T-cell (primary cell): ENCODE measurements around the gene FUT2. TPM values are rescaled to one million over a fixed set of nuclear protein-coding genes. Genes with fewer than 3 reads are reported as not detected.
A peak's percentile ranks its signal among the peaks of the same experiment; 100 is the strongest.

Experiments used
- ATAC-seq, 4 experiments: fragments of 200-7000 bp in 3 of 4; fragments of 150-1000 bp in 1 of 4; cut with Tn5 transposase; replicated peaks in 1 of 4; 1 replicate in 3 of 4; 2 replicates in 1 of 4; pipeline ENCODE4 v1.10.0; 2021; ENCODE audit warnings: moderate library complexity in 3 of 4, mild to moderate bottlenecking in 2 of 4, moderate number of reproducible peaks in 1 of 4
- CTCF ChIA-PET, 2 donors: fragments of 300-600 bp; sonication (Branson Sonifier 250); formaldehyde crosslinking; loops; one replicate each; lab custom pipeline; 2022; ENCODE audit warnings: antibody characterized with exemption in 2 of 2; lab: Charles Lee
- POLR2A ChIA-PET, 2 donors: fragments of 300-600 bp; sonication (Branson Sonifier 250); formaldehyde crosslinking; loops; one replicate each; lab custom pipeline; 2022; ENCODE audit warnings: antibody characterized with exemption in 2 of 2; lab: Charles Lee
- DNase-seq, 35 experiments: peaks; one replicate each; pipeline versions ENCODE4 v3.0.0 to v3.0.0-alpha.2; 2013 to 2023
- H3K27ac ChIP-seq: one replicate; pipeline ENCODE4 v1.5.1; 2013; ENCODE audit warnings: low read length
- H3K27me3 ChIP-seq, 2 experiments: replicated peaks in 1 of 2; 1 replicate in 1 of 2; 2 replicates in 1 of 2; pipeline versions ENCODE4 v1.6.1 to v1.7.0; 2013; ENCODE audit warnings: low read length in 1 of 2, mixed read lengths in 1 of 2; ENCODE audit not compliant: control insufficient read depth in 2 of 2, insufficient read depth in 2 of 2; ENCODE audit errors: extremely low read depth in 1 of 2
- H3K36me3 ChIP-seq, 2 donors: 1 replicate in 1 of 2; 2 replicates in 1 of 2; pipeline versions ENCODE4 v1.6.1 to v1.7.0; 2013; ENCODE audit warnings: low read length in 1 of 2; ENCODE audit not compliant: control insufficient read depth in 2 of 2, insufficient read depth in 1 of 2; ENCODE audit errors: extremely low read depth in 1 of 2
- H3K4me1 ChIP-seq, 2 experiments: 1 replicate in 1 of 2; 2 replicates in 1 of 2; pipeline versions ENCODE4 v1.6.1 to v1.7.0; 2013; ENCODE audit warnings: low read length in 2 of 2, mixed read lengths in 1 of 2; ENCODE audit not compliant: insufficient read depth in 2 of 2, control insufficient read depth in 1 of 2; ENCODE audit errors: extremely low read depth in 1 of 2
- H3K4me3 ChIP-seq, 2 donors: 1 replicate in 1 of 2; 2 replicates in 1 of 2; pipeline versions ENCODE4 v1.5.1 to v1.7.0; 2013; ENCODE audit warnings: mild to moderate bottlenecking in 2 of 2, low read length in 1 of 2, moderate library complexity in 1 of 2; ENCODE audit not compliant: control insufficient read depth in 1 of 2; ENCODE audit errors: extremely low read depth in 1 of 2
- H3K9me3 ChIP-seq: 2 replicates; pipeline ENCODE4 v1.7.0; 2013
- H3K27ac Mint-ChIP-seq, 2 donors: one replicate each; pipeline ENCODE4 v1.8.0; 2020 to 2021; ENCODE audit warnings: mild to moderate bottlenecking in 2 of 2, mixed read lengths in 2 of 2
- H3K27me3 Mint-ChIP-seq, 2 donors: one replicate each; pipeline ENCODE4 v1.8.0; 2021 to 2022; ENCODE audit warnings: mixed read lengths in 2 of 2
- H3K36me3 Mint-ChIP-seq: one replicate; pipeline ENCODE4 v1.8.0; 2021; ENCODE audit warnings: mixed read lengths
- H3K4me1 Mint-ChIP-seq, 3 donors: one replicate each; pipeline ENCODE4 v1.8.0; 2020 to 2022; ENCODE audit warnings: mixed read lengths in 3 of 3, mild to moderate bottlenecking in 1 of 3
- H3K4me3 Mint-ChIP-seq, 3 donors: one replicate each; pipeline ENCODE4 v1.8.0; 2020 to 2022; ENCODE audit warnings: mild to moderate bottlenecking in 3 of 3, mixed read lengths in 3 of 3, moderate library complexity in 3 of 3
- H3K9me3 Mint-ChIP-seq, 3 donors: one replicate each; pipeline ENCODE4 v1.8.0; 2020 to 2022; ENCODE audit warnings: mixed read lengths in 3 of 3
- WGBS: methylation state at CpG from one replicate; pipeline ENCODE4 v1.1.5; 2013; ENCODE audit warnings: missing lambda C conversion rate; ENCODE audit not compliant: insufficient coverage; 5-methylcytosine and 5-hydroxymethylcytosine counted together
- total RNA-seq, 35 experiments: library from RNA in 6 of 35; stranded (reverse) in 6 of 35; fragments of 120-200 nt in 1 of 35; gene quantifications; one replicate each; pipeline versions ENCODE4 v1.2.1 to v1.2.4 and lab custom pipeline; 2013 to 2026

The FUT2 gene
- total RNA-seq, result under 1 TPM in 1 of 5 donors, not detected in 4; 0.16 TPM
- total RNA-seq (2013), result not detected
- 0 to 0.05 (median 0) reads per million in 29 experiments for total RNA-seq (lab: John Stamatoyannopoulos, UW)

GRCh38 chr19:48695743-48696352 is at the start of gene FUT2:
FUT2 (plus strand) TSS chr19:48695971; CDS start chr19:48702957, 6,986 bp downstream.
- Mint-ChIP-seq H3K9me3 (no peaks in the 10 kb centered on the region), H3K4me3 (peak within 1 kb of the TSS; percentile 53 to 68 (median 60)), H3K36me3 (peaks cover 9% of the 10 kb centered on the region), H3K27ac (peak within 1 kb of the TSS in 1 of 2 donors; percentile 65), H3K27me3 (peaks cover 3 to 17% of the 10 kb centered on the region in 2 donors), H3K4me1 (peaks cover 12 to 13% (median 13%) of the 10 kb centered on the region in 3 donors)
- CTCF ChIA-PET, result interaction anchor here in 1 of 2 donors (0.6 kb wide), 1 partner anchor 322 kb away, joined by 3 read pairs; no protein-coding TSS in a partner anchor
- WGBS, result 44% methylated on average over 5 of the region's 16 CpGs
- ATAC-seq (no peak), DNase-seq (no peak)
- no peaks in the 10 kb centered on the region for H3K36me3 ChIP-seq
- H3K9me3 ChIP-seq, result no peaks in the 10 kb centered on the region
- peaks cover 0 to 11% of the 10 kb centered on the region in 2 experiments for H3K4me1 ChIP-seq
- H3K4me3 ChIP-seq, result peak within 1 kb of the TSS in 1 of 2 donors; percentile 44
- H3K27me3 ChIP-seq, result peaks cover 0 to 32% of the 10 kb centered on the region in 2 experiments
- H3K27ac ChIP-seq, result no peak within 1 kb of the TSS
- POLR2A ChIA-PET, result interaction anchor here in 1 of 2 donors (0.6 kb wide), 1 partner anchor 144 kb away, joined by 4 read pairs; the partner anchor contains the start of gene SULT2B1

DNA sequence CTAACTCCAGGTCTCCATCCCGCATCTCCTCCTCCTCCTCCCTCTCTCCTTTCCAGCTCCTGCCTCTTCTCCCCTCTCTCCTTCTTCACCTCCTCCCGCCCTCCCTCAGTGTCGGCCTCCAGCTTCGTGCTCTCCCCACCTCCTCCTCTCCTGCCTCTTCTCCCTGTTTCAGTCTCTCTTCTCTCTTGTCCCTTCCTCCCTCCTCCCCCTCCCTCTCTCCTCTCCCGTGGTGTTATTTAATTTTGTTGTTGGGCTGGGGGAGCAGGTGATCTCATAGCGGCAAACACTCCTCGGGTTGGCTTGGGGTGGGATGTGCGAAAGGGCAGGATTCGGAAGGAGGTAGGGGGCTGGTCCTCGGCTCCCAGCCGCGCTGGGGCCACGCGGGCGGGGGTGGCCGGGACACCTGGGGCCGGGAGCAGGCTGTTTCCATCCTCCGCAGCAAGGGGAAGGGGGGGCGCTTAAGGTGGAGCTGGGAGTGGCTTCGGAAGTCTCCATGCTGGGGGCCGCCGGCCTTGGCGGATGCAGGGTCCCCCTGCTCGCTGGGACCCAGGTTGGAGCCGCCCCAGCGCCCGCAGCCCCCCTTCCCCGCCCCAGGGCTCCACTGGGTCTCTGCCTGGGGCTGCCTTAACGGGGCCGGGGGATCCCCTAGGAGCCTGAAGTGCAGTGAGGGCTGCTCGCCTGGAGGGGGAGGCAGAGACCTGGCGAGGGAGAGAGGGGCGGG is 49.6 kb upstream of the FUT2 start, which contains the start of gene CA11:
CA11 (minus strand) TSS at position 187 of the 721 bp plus-strand sequence. CDS start 555 bp downstream, outside the sequence.
- H3K4me3 ChIP-seq, result peak within 1 kb of the TSS; percentile 59 to 71
- peak; percentile 81 to 91 (median 85) for ATAC-seq
- Mint-ChIP-seq H3K36me3 (no peaks in the 10 kb centered on the region), H3K27me3 (no peaks in the 10 kb centered on the region), H3K9me3 (no peaks in the 10 kb centered on the region), H3K27ac (peak within 1 kb of the TSS; percentile 91 to 92), H3K4me3 (peak within 1 kb of the TSS; percentile 80 to 99 (median 90)), H3K4me1 (peaks cover 41 to 52% (median 49%) of the 10 kb centered on the region in 3 donors)
- under 1% methylated on average over 24 of the region's 33 CpGs for WGBS
- ChIA-PET POLR2A (interaction anchor here in 1 of 2 donors (0.5 kb wide), 1 partner anchor 197 kb away, joined by 5 read pairs; no protein-coding TSS in a partner anchor), CTCF (interaction anchor here in 1 of 2 donors (0.6 to 1.9 kb wide), 4 partner anchors 29 to 312 kb away, joined by 3 to 8 read pairs (median 5); no protein-coding TSS in a partner anchor)
- H3K4me1 ChIP-seq, result peaks cover 5 to 58% of the 10 kb centered on the region in 2 experiments
- peak; percentile 87 to 95 (median 92) for DNase-seq
- no peaks in the 10 kb centered on the region for H3K36me3 ChIP-seq
- peak within 1 kb of the TSS; percentile 77 for H3K27ac ChIP-seq
- H3K9me3 ChIP-seq, result no peaks in the 10 kb centered on the region
- no peaks in the 10 kb centered on the region for H3K27me3 ChIP-seq

DNA sequence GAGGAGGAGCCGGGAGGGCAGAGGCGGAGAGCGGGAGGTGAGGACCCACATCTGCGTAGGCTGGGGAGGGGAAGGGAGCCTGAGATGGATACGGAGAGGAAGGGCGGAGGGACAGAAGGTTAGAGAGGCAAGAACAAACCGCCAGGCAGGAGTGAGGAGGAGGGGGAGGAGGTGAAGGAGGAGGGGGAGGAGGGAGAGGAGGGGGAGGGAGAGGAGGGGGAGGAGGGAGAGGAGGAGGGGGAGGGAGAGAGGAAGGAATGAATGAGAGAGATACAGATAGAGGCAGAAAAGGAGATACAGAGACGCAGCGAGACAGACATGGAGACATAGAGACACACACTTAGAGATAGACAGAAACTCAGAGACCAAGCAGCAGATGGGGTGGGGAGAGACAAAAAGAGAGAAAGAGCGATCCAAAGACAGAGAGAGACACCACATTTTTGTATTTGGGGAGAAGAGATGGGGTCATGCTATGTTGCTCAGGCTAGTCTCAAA is 49.0 kb upstream of the FUT2 start:
- H3K4me3 Mint-ChIP-seq, result peak overlapping the region; percentile 23 to 99 (median 43)
- ChIA-PET POLR2A (no interaction called here), CTCF (interaction anchor here in 1 of 2 donors (1.5 to 1.9 kb wide), 2 partner anchors 28 to 92 kb away, joined by 7 to 8 read pairs; no protein-coding TSS in a partner anchor)
- H3K27me3 ChIP-seq, result no peaks in the 10 kb centered on the region
- DNase-seq, result no peak
- H3K27me3 Mint-ChIP-seq, result no peaks in the 10 kb centered on the region
- peak overlapping the region; percentile 77 for H3K27ac ChIP-seq
- H3K27ac Mint-ChIP-seq, result peak overlapping the region; percentile 56 to 79
- H3K36me3 Mint-ChIP-seq, result no peaks in the 10 kb centered on the region
- peaks cover 5 to 58% of the 10 kb centered on the region in 2 experiments for H3K4me1 ChIP-seq
- ATAC-seq, result no peak
- H3K4me1 Mint-ChIP-seq, result peaks cover 43 to 52% (median 49%) of the 10 kb centered on the region in 3 donors
- H3K4me3 ChIP-seq, result peak overlapping the region in 1 of 2 donors; percentile 59
- no CpG with 5 or more reads among the region's 10 CpGs for WGBS
- H3K9me3 Mint-ChIP-seq, result no peaks in the 10 kb centered on the region
- no peaks in the 10 kb centered on the region for H3K36me3 ChIP-seq
- H3K9me3 ChIP-seq, result no peaks in the 10 kb centered on the region

DNA sequence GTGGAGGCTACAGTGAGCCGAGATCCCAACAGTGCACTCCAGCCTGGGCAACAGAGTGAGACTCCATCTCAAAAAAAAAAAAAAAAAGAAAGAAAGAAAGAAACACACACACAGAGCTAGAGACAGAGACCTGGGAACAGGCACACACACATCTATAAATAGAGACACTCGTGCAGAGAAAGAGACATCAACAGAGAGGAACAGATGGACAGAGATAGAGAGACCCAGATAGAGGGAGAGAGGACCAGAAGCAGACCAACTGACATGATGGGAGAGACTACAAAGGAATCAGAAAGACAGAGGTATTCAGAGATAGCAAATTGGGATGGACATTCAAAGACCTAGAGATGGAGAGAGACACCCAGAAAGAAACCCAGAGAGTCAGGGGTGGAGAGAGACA is 47.6 kb upstream of the FUT2 start:
- no peaks in the 10 kb centered on the region for H3K9me3 Mint-ChIP-seq
- ChIA-PET POLR2A (interaction anchor here in 1 of 2 donors (0.6 kb wide), 1 partner anchor 91 kb away, joined by 6 read pairs; no protein-coding TSS in a partner anchor), CTCF (interaction anchor here (0.6 kb wide), 2 partner anchors 52 to 207 kb away, joined by 4 read pairs; no protein-coding TSS in a partner anchor)
- no peaks in the 10 kb centered on the region for H3K27me3 ChIP-seq
- H3K27me3 Mint-ChIP-seq, result no peaks in the 10 kb centered on the region
- no peaks in the 10 kb centered on the region for H3K9me3 ChIP-seq
- H3K4me3 Mint-ChIP-seq, result peak overlapping the region in 1 of 3 donors; percentile 99
- no peak overlapping the region for H3K27ac ChIP-seq
- H3K4me3 ChIP-seq, result no peak overlapping the region
- no peaks in the 10 kb centered on the region for H3K36me3 ChIP-seq
- H3K4me1 Mint-ChIP-seq, result peaks cover 47 to 59% (median 53%) of the 10 kb centered on the region in 3 donors
- no peak for ATAC-seq
- whole genome bisulfite sequencing, result no CpG with 5 or more reads among the region's 2 CpGs
- H3K27ac Mint-ChIP-seq, result peak overlapping the region; percentile 81 to 89
- DNase-seq, result no peak
- H3K4me1 ChIP-seq, result peaks cover 5 to 58% of the 10 kb centered on the region in 2 experiments
- no peaks in the 10 kb centered on the region for H3K36me3 Mint-ChIP-seq

DNA sequence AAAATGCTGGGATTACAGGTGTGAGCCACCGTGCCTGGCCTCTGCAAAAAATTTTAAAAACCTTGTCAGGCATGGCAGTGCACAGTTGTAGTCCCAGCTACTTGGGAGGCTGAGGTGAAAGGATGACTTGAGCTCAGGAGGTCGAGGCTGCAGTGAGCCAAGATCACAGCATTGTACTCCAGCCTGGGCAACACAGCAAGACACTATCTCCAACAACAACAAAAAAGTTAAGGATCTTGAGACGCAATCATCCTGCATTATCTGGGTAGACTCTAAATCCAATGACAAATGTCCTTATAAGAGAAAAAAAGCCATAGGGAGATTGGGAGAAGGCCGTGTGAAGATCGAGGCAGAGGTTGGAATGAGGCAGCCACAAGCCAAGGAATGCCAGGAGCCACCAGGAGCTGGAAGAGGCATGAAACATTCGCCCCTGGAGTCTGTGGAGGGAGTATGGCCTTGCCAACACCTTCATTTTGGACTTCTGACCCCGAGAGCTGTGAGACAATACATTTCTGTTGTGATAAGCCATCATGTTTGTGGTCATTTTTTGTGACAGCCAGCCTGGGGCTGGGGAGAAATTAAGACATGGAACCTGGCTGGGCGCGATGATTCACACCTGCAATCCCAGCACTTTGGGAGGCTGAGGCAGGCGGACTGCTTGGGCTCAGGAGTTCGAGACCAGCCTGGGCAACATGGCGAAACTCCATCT is 44.6 kb upstream of the FUT2 start:
- Histone ChIP-seq H3K4me3 (no peak overlapping the region), H3K4me1 (peaks cover 5 to 37% of the 10 kb centered on the region in 2 experiments), H3K27me3 (no peaks in the 10 kb centered on the region), H3K36me3 (no peaks in the 10 kb centered on the region), H3K27ac (no peak overlapping the region), H3K9me3 (no peaks in the 10 kb centered on the region)
- peaks cover 34 to 45% (median 35%) of the 10 kb centered on the region in 3 donors for H3K4me1 Mint-ChIP-seq
- no peak for ATAC-seq
- no peak for DNase-seq
- peak overlapping the region; percentile 11 to 33 for H3K27ac Mint-ChIP-seq
- CTCF ChIA-PET, result interaction anchor here in 1 of 2 donors (0.6 kb wide), 2 partner anchors 46 to 911 kb away, joined by 3 to 6 read pairs; no protein-coding TSS in a partner anchor
- 76% methylated on average over 5 of the region's 12 CpGs for WGBS
- POLR2A ChIA-PET, result interaction anchor here in 1 of 2 donors (0.7 kb wide), 1 partner anchor 18 kb away, joined by 7 read pairs; no protein-coding TSS in a partner anchor
- no peaks in the 10 kb centered on the region for H3K27me3 Mint-ChIP-seq
- no peaks in the 10 kb centered on the region for H3K36me3 Mint-ChIP-seq
- H3K4me3 Mint-ChIP-seq, result no peak overlapping the region
- H3K9me3 Mint-ChIP-seq, result no peaks in the 10 kb centered on the region
